Upper lobe of left lung (tissue), 6 donors: Measurements from ENCODE around the gene DUT. TPM values are rescaled to one million over a fixed set of nuclear protein-coding genes. Genes with fewer than 3 reads are reported as not detected.

Source experiments
- ATAC-seq, 2 donors: fragments of 200-7000 bp; cut with Tn5 transposase; one replicate each; pipeline ENCODE4 v1.9.1; 2022; ENCODE audit warnings: mild to moderate bottlenecking in 2 of 2, moderate library complexity in 2 of 2; ENCODE audit not compliant: low FRiP score in 2 of 2
- DNase-seq, 2 donors: peaks; one replicate each; pipeline ENCODE4 v3.0.0-alpha.2; 2019 to 2020
- H3K27ac ChIP-seq, 4 donors: fragments of 200-600 bp; sonication (generic); one replicate each; pipeline ENCODE4 v1.5.1; 2016 to 2019
- H3K27me3 ChIP-seq, 4 donors: fragments of 200-600 bp; sonication (generic); one replicate each; pipeline ENCODE4 v1.5.1; 2017 to 2019
- H3K36me3 ChIP-seq, 4 donors: fragments of 200-600 bp; sonication (generic); one replicate each; pipeline ENCODE4 v1.5.1; 2016 to 2019
- H3K4me1 ChIP-seq, 4 donors: fragments of 200-600 bp; sonication (generic); one replicate each; pipeline ENCODE4 v1.5.1; 2018 to 2019
- H3K4me3 ChIP-seq, 4 donors: fragments of 200-600 bp; sonication (generic); one replicate each; pipeline ENCODE4 v1.5.1; 2017 to 2019; ENCODE audit warnings: mild to moderate bottlenecking in 2 of 4, moderate library complexity in 1 of 4
- H3K9me3 ChIP-seq, 4 donors: fragments of 200-600 bp; sonication (generic); one replicate each; pipeline ENCODE4 v1.5.1; 2018 to 2019
- EP300 ChIP-seq, 4 donors: sonication (generic); formaldehyde crosslinking; IDR thresholded peaks; one replicate each; pipeline ENCODE4 v1.5.1; 2017; ENCODE audit warnings: antibody characterized with exemption in 4 of 4, control low read depth in 2 of 4
- POLR2A ChIP-seq, 4 donors: fragments of 450-650 bp; IDR thresholded peaks; one replicate each; pipeline ENCODE4 v1.5.1; 2016 to 2017; ENCODE audit warnings: antibody characterized with exemption in 4 of 4, mild to moderate bottlenecking in 2 of 4
- POLR2AphosphoS5 ChIP-seq, 2 donors: sonication (generic); formaldehyde crosslinking; IDR thresholded peaks; one replicate each; pipeline ENCODE4 v1.5.1; 2017; ENCODE audit warnings: antibody characterized with exemption in 2 of 2
- WGBS, 2 donors: methylation state at CpG; one replicate each; pipeline ENCODE4 v1.1.5; 2017 to 2018; 5-methylcytosine and 5-hydroxymethylcytosine counted together
- total RNA-seq, 6 donors: library from RNA; depleted of rRNA in 4 of 6; stranded (reverse); fragments of >200 nt in 4 of 6; gene quantifications; one replicate each; pipeline versions ENCODE4 v1.1.0 to v1.2.1, GENCODE V29; 2016 to 2021
- TF ChIP-seq, protein P1 (sequence below), 6 experiments: fragments of 450-650 bp in 4 of 6; fragments of 200-600 bp in 2 of 6; sonication (generic) in 2 of 6; IDR thresholded peaks; one replicate each; pipeline ENCODE4 v1.5.1; 2016 to 2019; ENCODE audit warnings: antibody characterized with exemption in 6 of 6
- donor health status: DM: no; HTN: no; CAD: no; lungs with moderate emphysema.
- donor health status: DM: no; HTN: yes; CAD: no; lungs with severe emphysema.

Gene DUT
- total RNA-seq, 6 donors from 2014 or later, result 29.3 to 87.5 (median 61.2) TPM

DNA sequence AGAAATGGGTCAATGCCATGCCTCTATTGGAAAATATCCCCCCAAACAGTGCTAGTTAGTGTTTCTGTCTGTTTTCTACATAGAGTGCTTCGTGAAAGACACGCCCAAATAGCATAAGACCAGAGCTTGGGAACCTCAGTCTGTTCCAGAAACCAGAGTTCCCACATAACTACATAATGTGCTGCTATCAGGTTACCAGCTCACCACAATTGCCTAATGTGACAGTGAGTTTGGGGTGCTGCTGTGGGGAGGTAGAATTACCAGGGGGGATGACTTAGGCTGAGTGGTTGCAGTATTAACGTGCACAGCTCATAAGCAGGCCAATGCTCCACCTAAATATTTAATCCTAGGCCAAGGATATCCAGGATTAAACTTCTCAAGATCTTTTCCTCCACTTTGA, 39.2 kb downstream of the DUT start:
- WGBS, 2 donors, result 73 to 77% methylated on average over 3 of the region's 3 CpGs
- Histone ChIP-seq H3K4me1 (no peaks in the 10 kb centered on the region), H3K27me3 (no peaks in the 10 kb centered on the region), H3K27ac (no peak overlapping the region), H3K36me3 (no peaks in the 10 kb centered on the region), H3K4me3 (no peak overlapping the region), H3K9me3 (no peaks in the 10 kb centered on the region)
- peak; percentile 20 to 45 for ATAC-seq
- TF ChIP-seq POLR2A (IDR thresholded peaks at IDR 0.05) (no peak), EP300 (IDR thresholded peaks at IDR 0.05) (no peak), POLR2AphosphoS5 (IDR thresholded peaks at IDR 0.05) (no peak)
- TF ChIP-seq, protein P1, sequence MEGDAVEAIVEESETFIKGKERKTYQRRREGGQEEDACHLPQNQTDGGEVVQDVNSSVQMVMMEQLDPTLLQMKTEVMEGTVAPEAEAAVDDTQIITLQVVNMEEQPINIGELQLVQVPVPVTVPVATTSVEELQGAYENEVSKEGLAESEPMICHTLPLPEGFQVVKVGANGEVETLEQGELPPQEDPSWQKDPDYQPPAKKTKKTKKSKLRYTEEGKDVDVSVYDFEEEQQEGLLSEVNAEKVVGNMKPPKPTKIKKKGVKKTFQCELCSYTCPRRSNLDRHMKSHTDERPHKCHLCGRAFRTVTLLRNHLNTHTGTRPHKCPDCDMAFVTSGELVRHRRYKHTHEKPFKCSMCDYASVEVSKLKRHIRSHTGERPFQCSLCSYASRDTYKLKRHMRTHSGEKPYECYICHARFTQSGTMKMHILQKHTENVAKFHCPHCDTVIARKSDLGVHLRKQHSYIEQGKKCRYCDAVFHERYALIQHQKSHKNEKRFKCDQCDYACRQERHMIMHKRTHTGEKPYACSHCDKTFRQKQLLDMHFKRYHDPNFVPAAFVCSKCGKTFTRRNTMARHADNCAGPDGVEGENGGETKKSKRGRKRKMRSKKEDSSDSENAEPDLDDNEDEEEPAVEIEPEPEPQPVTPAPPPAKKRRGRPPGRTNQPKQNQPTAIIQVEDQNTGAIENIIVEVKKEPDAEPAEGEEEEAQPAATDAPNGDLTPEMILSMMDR (IDR thresholded peaks at IDR 0.05), result no peak
- no peak for DNase-seq

DNA sequence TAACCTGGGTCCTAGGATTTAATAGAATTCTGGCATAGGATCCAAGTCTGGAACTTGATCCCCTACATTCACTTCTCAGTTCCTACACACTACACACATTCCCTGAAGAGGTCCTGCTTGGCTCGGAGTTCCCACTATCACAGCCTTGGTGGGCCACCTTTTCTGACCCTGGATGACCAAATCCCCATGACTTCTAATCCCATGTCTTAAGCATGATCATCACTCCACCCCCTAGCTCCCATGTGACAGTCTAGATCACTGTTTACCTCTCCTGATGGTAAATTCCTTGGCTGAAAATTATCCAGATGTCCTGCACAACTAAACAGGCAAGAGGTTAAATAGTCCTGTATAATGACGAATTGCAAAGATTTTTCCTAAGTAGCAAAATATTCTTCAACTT, 40.3 kb downstream of the DUT start:
- DNase-seq (no peak), ATAC-seq (no peak)
- Histone ChIP-seq H3K4me1 (no peaks in the 10 kb centered on the region), H3K9me3 (no peaks in the 10 kb centered on the region), H3K27ac (no peak overlapping the region), H3K27me3 (no peaks in the 10 kb centered on the region), H3K4me3 (no peak overlapping the region), H3K36me3 (no peaks in the 10 kb centered on the region)
- TF ChIP-seq, protein P1 (IDR thresholded peaks at IDR 0.05), result no peak
- TF ChIP-seq POLR2A (IDR thresholded peaks at IDR 0.05) (no peak), EP300 (IDR thresholded peaks at IDR 0.05) (no peak), POLR2AphosphoS5 (IDR thresholded peaks at IDR 0.05) (no peak)
- 40 to 45% methylated on average over 2 of the region's 2 CpGs for WGBS, 2 donors

DNA sequence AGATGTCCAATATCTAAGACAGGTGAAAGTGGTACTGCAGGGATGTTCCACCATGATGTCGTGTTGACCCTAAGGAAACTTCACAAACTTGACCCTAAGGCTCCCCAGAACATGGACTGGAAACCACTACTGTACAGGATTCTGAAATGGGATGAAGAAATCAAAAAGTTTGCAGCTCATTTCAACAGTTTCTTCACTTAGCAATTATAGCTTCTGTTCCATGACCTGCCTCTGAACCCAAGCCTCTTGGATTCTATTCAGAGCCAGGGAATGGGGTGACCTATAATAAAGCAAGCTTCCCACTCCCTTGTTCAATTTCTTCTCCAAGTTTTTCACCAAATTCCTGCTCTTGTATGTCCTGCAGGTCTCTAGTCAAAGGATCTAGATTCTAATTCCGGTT, 40.7 kb downstream of the DUT start:
- no peak for DNase-seq
- TF ChIP-seq POLR2AphosphoS5 (IDR thresholded peaks at IDR 0.05) (no peak), POLR2A (IDR thresholded peaks at IDR 0.05) (no peak), EP300 (IDR thresholded peaks at IDR 0.05) (no peak)
- TF ChIP-seq, protein P1 (IDR thresholded peaks at IDR 0.05), result no peak
- H3K4me1 ChIP-seq, result no peaks in the 10 kb centered on the region
- H3K27ac ChIP-seq, result no peak overlapping the region
- no peaks in the 10 kb centered on the region for H3K27me3 ChIP-seq
- ATAC-seq, result no peak
- H3K9me3 ChIP-seq, result no peaks in the 10 kb centered on the region
- WGBS, 2 donors, result 89 to 94% methylated on average over 2 of the region's 2 CpGs
- no peak overlapping the region for H3K4me3 ChIP-seq
- H3K36me3 ChIP-seq, result no peaks in the 10 kb centered on the region

DNA sequence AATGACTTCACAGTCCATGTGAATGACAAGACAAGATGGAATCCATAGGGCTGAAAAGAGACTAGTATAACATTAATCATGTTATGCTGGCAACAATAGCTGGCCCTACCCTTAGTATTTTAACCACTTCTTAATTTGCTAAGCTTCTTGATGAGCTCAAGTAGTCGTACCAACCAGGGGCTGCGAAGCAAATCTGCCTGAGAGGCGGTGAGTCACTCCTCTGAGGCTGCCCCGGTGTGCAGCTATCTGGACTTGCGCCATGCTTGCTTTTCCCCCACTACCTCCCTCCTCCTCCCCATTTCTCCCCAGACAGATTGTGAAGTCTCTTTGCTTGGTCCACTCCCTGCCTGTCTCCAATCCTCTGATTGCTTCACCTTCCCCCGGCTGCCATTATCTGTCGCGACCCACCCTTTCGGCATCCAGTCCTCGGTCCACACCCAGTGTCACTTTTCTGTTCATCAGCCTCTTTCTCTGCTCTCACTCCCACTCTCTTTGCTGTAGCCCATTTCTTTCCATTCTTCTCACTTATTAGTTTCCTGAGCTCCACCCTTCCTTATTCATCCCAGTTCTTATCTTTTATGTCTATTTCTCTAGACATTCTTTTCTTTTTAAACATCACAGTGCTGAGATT, 42.7 kb downstream of the DUT start:
- Histone ChIP-seq H3K4me1 (no peaks in the 10 kb centered on the region), H3K4me3 (no peak overlapping the region), H3K9me3 (no peaks in the 10 kb centered on the region), H3K27me3 (no peaks in the 10 kb centered on the region), H3K27ac (no peak overlapping the region), H3K36me3 (no peaks in the 10 kb centered on the region)
- peak; percentile 46 to 91 for ATAC-seq
- TF ChIP-seq POLR2A (IDR thresholded peaks at IDR 0.05), result no peak
- TF ChIP-seq, protein P1 (IDR thresholded peaks at IDR 0.05), result no peak
- TF ChIP-seq POLR2AphosphoS5 (IDR thresholded peaks at IDR 0.05), result no peak
- no peak for TF ChIP-seq EP300 (IDR thresholded peaks at IDR 0.05)
- peak in 1 of 2 donors; percentile 31 for DNase-seq
- WGBS, 2 donors, result 77 to 82% methylated on average over 10 of the region's 10 CpGs

DNA sequence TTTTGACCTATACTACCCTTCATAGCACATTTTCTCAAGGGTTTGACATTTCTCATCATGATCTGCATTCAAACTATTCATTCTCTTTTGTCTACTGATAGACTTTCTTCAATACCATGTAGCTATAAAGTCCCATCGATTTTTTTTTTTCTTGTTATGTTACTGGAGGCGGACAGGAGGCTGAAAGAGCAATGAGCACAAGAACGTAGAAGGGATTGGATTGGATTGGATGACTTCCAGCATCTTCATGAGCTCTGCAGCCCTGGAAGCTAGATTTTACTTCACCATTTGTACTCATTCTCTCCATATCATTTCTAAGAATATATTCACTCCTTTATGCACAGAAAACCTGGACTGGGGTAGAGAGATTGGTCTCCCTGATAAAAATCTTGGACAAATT, 43.2 kb downstream of the DUT start:
- DNase-seq, result no peak
- 75 to 94% methylated on average over 3 of the region's 3 CpGs for WGBS, 2 donors
- Histone ChIP-seq H3K27ac (no peak overlapping the region), H3K4me1 (no peaks in the 10 kb centered on the region), H3K4me3 (no peak overlapping the region), H3K9me3 (no peaks in the 10 kb centered on the region), H3K36me3 (no peaks in the 10 kb centered on the region), H3K27me3 (no peaks in the 10 kb centered on the region)
- no peak for ATAC-seq
- TF ChIP-seq POLR2A (IDR thresholded peaks at IDR 0.05) (no peak), POLR2AphosphoS5 (IDR thresholded peaks at IDR 0.05) (no peak), EP300 (IDR thresholded peaks at IDR 0.05) (no peak)
- TF ChIP-seq, protein P1 (IDR thresholded peaks at IDR 0.05), result no peak
